HG03354 (cell line): ENCODE data around the gene CHN2.
"Not testable (repeated sequence)": the region's sequence is repeated elsewhere in the genome, so short reads cannot be mapped to it uniquely, and the experiment has no call there.

Experiments used
- ATAC-seq: cut with Tn5 transposase; IDR thresholded peaks from one replicate; pipeline ENCODE4 v1.9.1; 2021; ENCODE audit warnings: mild to moderate bottlenecking; ENCODE audit not compliant: unreplicated experiment, poor library complexity, severe bottlenecking

Gene CHN2

DNA sequence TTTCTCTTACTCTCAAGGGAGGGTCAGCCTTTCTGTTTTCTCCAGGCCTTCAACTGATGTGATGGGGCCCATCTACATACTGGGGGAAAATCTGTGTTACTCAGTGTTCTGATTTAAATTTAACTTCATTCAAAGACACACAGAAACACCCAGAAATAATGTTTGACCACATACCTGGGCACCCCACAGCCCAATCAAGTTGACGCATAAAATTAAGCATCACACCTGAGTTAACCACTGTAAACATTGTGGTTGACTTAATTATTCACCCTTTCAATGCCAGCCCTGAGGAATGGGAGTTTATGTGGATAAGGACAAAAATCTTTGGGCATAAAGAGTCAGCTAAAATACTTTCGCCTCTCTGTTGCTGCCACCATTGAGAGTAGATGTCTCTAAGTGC, 10.0 kb upstream of the CHN2 start:
- no peak for ATAC-seq

DNA sequence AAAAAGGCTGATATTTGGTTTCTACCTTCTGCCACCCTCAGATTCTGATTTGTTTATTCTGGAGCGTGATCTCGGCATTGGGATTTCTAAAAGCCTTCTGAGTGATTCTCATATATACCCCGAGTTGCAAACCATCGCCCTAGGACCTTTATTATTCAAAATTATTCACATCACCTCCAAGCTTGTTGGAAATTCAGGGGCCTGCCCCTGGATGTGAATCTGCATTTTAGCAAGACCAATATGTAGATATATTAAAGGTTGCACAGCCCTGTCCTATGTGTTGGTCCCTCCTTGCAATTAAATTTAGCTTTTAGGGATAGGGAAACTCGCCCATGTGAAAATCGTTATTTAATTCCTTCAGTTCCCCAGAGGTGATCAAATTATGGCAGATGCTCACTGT, 9.0 kb upstream of the CHN2 start:
- ATAC-seq, result no peak

- peak; percentile 75 for ATAC-seq
Measured at GRCh38 chr7:29189743-29190201, 4.8 kb upstream of the CHN2 start.

- no peak for ATAC-seq
Measured at GRCh38 chr7:29190349-29191045, 4.1 kb upstream of the CHN2 start.

- ATAC-seq, result no peak
Measured at GRCh38 chr7:29192323-29192722, 2.3 kb upstream of the CHN2 start.

GRCh38 chr7:29192811-29193210, 1.8 kb upstream of the CHN2 start:
- no peak for ATAC-seq

GRCh38 chr7:29193316-29194205, 1.0 kb upstream of the CHN2 start:
- ATAC-seq, result no peak

GRCh38 chr7:29194206-29194593, 375 bp upstream of the CHN2 start:
- ATAC-seq, result peak; percentile 22

GRCh38 chr7:29196191-29196590, 1.6 kb downstream of the CHN2 start:
- ATAC-seq, result no peak

GRCh38 chr7:29196971-29197595, 2.5 kb downstream of the CHN2 start:
- ATAC-seq, result no peak

DNA sequence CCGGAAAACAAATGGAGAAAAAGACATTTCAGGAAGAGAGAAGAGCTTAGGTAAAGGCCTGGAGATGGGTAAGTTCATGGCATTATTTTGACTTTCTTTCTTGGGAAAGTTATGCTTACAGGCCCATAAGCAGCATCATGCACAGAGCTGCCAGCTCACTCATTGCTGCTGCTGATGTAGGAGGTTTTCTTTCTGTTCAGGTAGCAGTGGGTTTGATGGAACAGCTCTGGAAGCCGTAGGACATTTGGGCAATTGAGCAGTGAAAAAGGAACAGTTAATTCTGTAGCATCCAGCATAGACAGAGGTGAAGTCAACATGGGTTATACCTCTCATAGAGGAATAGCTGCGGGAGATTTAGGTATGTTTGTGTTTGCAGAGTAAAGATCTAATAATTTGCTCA, 3.3 kb downstream of the CHN2 start:
- ATAC-seq, result no peak

DNA sequence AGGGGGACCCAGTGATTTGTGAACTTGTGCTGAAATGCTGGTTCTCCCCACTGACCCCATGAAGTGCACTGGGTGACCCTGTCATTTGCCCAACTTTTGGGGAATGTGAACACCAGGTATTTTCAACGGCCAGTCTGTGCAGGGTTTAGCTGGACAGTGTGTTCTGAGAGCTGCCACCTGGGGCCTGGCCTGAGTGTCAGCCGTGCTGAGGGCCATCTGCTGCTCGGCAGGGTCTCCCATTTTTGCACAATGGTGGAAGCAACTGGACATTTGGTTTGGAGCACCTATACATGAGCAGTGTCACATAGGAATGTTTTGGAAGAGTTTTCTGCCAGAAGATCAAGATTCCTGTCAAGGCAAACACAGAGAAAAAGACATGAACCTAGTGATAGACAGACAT, 5.2 kb downstream of the CHN2 start:
- no peak for ATAC-seq

GRCh38 chr7:29202651-29203069, 8.1 kb downstream of the CHN2 start:
- ATAC-seq, result no peak

GRCh38 chr7:29204491-29205272, 10.1 kb downstream of the CHN2 start:
- no peak for ATAC-seq

- ATAC-seq, result no peak
Measured at GRCh38 chr7:29207162-29207801, 12.7 kb downstream of the CHN2 start.

- no peak for ATAC-seq
Measured at GRCh38 chr7:29208410-29209250, 14.1 kb downstream of the CHN2 start.

DNA sequence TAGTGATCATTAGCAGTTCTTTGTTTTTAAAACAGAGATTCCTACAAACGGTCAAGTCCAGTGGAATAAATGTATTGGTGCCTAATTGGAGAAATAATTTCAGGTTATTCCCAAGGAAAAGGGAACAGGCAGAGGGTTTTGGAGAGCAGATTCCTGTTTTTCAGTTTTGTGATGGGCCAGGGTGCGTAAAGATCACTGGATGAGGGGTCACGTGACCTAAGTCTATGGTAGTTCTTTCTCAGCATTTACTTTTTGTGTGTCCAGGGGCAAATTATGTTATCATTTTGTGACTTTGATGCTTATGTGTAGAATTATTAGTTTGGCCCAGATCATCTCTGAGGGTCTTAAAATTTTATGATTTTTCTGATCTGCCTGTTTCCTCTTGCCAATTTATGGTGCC, 15.2 kb downstream of the CHN2 start:
- no peak for ATAC-seq

GRCh38 chr7:29212736-29213135, 18.2 kb downstream of the CHN2 start:
- not testable (repeated sequence) for ATAC-seq

DNA sequence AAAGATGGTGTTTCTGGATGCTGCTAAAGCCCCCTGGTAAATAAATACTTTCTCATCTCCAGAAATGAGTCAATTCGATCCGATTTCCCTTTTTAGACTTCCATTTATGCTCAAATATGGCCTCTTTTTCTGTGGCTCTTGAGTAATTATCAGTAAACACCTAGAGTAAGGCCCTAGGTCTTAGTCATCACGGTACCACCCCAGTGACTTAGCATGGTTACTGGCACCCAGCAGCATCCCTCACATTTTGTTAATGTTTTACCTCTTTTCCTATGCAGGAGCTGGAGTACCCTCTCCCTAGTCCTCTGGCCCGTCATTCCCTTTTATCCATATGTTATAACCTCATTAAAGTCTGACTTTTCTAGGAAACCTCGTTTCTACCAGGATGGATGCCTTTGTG, 19.5 kb downstream of the CHN2 start:
- ATAC-seq, result no peak
